GM18951 (cell line): ENCODE measurements around the gene TCEA2.

Experiments
- POLR2A ChIP-seq: IDR thresholded peaks from 4 replicates; pipeline ENCODE4 v1.6.1; 2011; ENCODE audit warnings: mild to moderate bottlenecking; ENCODE audit not compliant: insufficient read length, insufficient read depth; ENCODE audit errors: extremely low read depth
- in situ Hi-C: fragments of 300-500 bp; cut with MboI; formaldehyde crosslinking; loops from one replicate; pipeline ENCODE4 v1.12.0; 2022; ENCODE audit warnings: low sequenced_read_pairs, mixed read lengths, inconsistent platforms; ENCODE audit not compliant: unreplicated experiment

The TCEA2 gene

GRCh38 chr20:64077541-64077875 lies 14.5 kb downstream of the TCEA2 start:
- no peak for TF ChIP-seq POLR2A
- in situ Hi-C loops = no loop called here

- TF ChIP-seq POLR2A = peak; percentile 41
- in situ Hi-C loops = no loop called here
Observed at GRCh38 chr20:64077876-64078551, 15.0 kb downstream of the TCEA2 start.

GRCh38 chr20:64078934-64079272 lies 15.9 kb downstream of the TCEA2 start:
- in situ Hi-C loops = no loop called here
- no peak for TF ChIP-seq POLR2A

GRCh38 chr20:64079273-64080012 lies 16.4 kb downstream of the TCEA2 start, which contains the start of gene RGS19:
RGS19 (minus strand) TSS chr20:64079518; CDS start chr20:64076886, 2,632 bp downstream.
- peak; percentile 64 for TF ChIP-seq POLR2A
- in situ Hi-C loops = no loop called here

DNA sequence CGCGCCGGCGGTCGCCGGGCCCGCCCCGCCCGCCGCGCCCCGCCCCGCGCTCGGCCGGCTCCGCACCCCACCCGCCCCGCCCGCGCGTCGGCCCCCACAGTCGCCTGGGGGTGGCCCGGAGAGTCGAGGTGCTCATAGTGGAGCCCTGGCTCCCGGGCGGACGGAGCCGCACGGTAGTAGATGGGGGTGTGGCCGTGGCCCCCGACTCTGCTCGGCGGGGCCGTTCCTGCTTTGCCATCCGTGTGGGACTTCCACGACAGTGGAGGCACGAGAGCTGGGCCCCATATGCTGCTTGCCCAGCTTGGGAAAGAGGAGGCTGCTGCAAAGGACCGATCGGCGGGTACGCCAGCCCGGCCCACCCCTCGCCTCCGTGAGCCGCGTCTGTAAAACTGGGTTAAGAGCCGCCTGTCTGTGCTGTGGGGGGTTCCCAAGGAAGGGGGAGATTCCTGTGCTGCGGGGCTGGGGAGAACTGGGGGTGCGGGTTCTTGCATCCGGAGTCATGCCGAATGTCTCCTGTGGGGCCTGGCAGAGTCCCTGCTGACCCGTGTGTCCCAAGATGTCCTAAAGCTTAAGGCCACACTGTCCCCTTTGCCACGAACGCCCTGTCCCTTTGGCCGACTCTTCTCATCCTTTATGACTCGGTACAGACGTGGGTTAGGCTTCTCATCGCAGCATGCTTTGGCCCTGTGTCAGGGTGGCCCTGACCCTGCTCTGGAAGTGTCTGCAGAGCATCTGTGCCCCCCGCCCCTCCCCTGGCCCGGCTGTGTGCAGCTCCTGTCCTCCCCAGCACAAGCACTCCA lies 17.2 kb downstream of the TCEA2 start, which contains the start of gene OPRL1:
Gene OPRL1 (plus strand): TSS at position 70 of the 800 bp plus-strand sequence. CDS start 12,639 bp downstream, outside the sequence.
- in situ Hi-C loops = no loop called here
- peak; percentile 5 for TF ChIP-seq POLR2A

- in situ Hi-C loops = no loop called here
- no peak for TF ChIP-seq POLR2A
Observed at GRCh38 chr20:64080813-64081623, 18.0 kb downstream of the TCEA2 start.

- TF ChIP-seq POLR2A = no peak
- in situ Hi-C loops = no loop called here
Observed at GRCh38 chr20:64081624-64081964, 18.6 kb downstream of the TCEA2 start.

DNA sequence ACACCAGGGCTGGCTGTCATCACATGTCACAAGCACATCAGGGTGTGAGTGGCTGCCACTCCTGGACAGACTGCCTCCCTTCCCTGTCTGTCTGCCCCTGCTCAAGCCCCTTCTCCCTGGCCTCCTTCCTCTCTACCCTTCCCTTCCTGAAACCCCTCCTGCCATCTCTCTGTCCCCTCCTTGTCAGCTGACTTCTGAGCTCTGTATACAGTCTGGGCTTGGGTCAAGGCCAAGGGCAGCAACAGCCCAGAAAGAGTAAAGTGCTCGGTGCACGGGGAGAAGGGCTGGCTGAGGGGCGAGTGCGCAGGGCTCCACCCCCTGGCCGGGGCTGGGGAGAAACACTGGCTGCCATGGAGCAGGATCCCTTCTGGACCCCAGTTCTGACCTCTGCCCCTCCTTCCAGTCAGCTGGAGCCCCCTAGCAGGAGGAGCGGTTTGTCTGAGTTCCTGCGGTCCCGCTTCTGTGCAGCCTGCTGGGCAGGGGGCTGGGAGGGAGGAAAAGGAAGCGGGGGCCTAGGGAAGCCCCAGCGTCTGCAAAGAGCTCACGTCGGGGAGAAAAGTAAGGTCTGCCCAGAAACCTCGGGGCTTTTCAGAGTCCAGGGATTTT lies 19.2 kb downstream of the TCEA2 start:
- no peak for TF ChIP-seq POLR2A
- in situ Hi-C loops = no loop called here

DNA sequence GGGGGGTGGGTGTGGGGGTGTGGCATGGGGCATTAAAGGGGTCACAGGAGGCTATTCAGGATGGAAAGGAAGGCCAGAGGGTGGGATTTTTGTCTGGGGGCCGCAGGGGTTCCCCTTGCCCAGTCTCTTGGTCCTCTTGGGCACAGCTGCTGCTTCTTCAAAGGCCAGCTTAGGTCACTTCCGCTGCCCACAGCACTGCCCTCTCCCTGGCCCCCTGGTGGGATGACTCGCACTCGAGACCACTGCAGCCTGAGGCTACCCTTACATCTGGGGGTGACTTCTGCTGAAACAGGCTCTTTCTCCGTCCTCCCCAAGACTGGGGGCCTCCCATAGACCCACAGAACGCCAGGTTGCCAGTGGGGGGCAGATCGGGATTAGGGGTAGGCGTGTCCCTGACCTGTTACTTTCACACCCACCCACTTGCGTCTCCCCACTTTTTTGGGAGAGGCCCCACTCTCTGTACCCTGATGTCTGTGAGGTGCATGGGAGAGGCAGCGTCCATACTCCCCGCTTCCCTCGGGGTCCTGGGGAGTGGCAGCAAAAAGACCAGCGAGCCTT lies 19.9 kb downstream of the TCEA2 start:
- in situ Hi-C loops = no loop called here
- TF ChIP-seq POLR2A = no peak

- no peak for TF ChIP-seq POLR2A
- in situ Hi-C loops = no loop called here
Observed at GRCh38 chr20:64083378-64083803, 20.4 kb downstream of the TCEA2 start.

GRCh38 chr20:64083804-64084684 lies 21.0 kb downstream of the TCEA2 start, which contains the start of gene LKAAEAR1:
LKAAEAR1 (minus strand) TSS chr20:64084398; CDS start chr20:64084219, 179 bp downstream.
- no peak for TF ChIP-seq POLR2A
- in situ Hi-C loops = no loop called here

DNA sequence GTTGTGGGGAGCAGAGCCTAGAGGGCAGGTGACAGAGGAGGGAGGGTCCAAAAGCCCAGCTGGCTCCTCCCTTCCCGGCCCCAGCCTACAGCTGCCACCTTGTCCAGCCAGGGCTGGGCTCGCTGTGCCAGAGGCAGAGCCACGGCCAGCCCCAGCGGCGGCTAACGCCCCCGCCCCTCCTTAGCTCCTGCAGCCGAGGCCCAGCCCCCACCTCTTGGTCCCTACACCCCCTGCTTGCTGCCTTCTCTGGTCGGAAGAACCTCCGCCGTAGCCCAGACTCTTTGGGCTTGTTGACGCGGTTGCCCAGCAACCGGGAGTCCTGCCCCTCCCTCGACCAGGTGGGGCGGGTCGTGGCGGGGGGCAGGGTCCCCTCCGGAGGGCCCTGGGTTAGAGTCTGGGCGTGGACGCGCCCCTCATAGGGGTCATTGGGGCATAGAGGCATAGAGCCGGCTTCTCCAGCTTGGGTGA lies 21.7 kb downstream of the TCEA2 start:
- in situ Hi-C loops = no loop called here
- no peak for TF ChIP-seq POLR2A
